ENCODE results near the gene FAM120B. TPM values are rescaled to one million over a fixed set of nuclear protein-coding genes. Genes with fewer than 3 reads are reported as not detected.

The FAM120B gene
- total RNA-seq (2022; extraction: Qiagen RNA extraction): 8.5 to 10.5 TPM (median 10.4 TPM) in 5 replicates

GRCh38 chr6:170306324-170307079, at the start of gene FAM120B:
FAM120B (plus strand) TSS chr6:170306758; CDS start chr6:170317391, 10,633 bp downstream.

GRCh38 chr6:170290296-170291128, 16.0 kb upstream of the FAM120B start, which contains the start of gene DLL1:
DLL1 (minus strand) TSS chr6:170291078; CDS start chr6:170290139, 939 bp downstream.

Other genes with a start within 250 kb of the FAM120B start
- gene DLL1, start 15.7 kb upstream of the FAM120B start, total RNA-seq (2022; extraction: Qiagen RNA extraction): 0.12 to 0.35 TPM (median 0.15 TPM) in 5 replicates
- 238 to 252 TPM (median 244 TPM) in 5 replicates for gene PSMB1, start 246.5 kb downstream of the FAM120B start, total RNA-seq (2022; extraction: Qiagen RNA extraction)
- 15.0 to 16.9 TPM (median 15.8 TPM) in 5 replicates for gene TBP, start 247.6 kb downstream of the FAM120B start, total RNA-seq (2022; extraction: Qiagen RNA extraction)